LNCaP clone FGC (cell line): ENCODE measurements around the gene ACAP2.

Experiments
- DNase-seq: peaks from one replicate; pipeline ENCODE4 v3.0.0-alpha.2; 2011; ENCODE audit warnings: low read depth
- H3K4me3 ChIP-seq: 2 replicates; pipeline ENCODE4 v1.5.1; 2011; ENCODE audit warnings: mild to moderate bottlenecking, low read depth, low read length, control low read depth
- TF ChIP-seq, protein P1 (sequence below): IDR thresholded peaks from 2 replicates; pipeline ENCODE4 v1.5.1; 2012; ENCODE audit warnings: mild to moderate bottlenecking; ENCODE audit not compliant: control insufficient read depth, insufficient read depth; ENCODE audit errors: extremely low read depth

Gene ACAP2

DNA sequence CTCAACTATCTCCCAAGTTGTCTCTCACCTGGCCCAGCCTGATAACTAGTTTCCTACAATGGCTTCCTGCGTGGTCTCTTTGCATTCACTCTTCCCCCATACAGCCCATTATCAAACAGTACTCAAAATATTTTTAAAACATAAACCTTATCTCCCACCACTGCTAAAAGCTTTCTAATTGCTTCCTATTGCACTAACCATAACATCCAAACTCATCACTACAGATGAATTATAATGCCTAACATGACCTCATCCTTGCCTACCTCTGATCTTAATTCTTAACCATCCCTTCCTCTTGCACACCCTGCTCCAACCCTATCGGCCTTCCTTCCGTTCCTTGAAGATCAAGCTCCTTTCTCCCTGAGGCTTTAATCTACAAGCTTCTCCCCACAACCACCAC is 17.0 kb downstream of the ACAP2 start:
- no peak for DNase-seq

DNA sequence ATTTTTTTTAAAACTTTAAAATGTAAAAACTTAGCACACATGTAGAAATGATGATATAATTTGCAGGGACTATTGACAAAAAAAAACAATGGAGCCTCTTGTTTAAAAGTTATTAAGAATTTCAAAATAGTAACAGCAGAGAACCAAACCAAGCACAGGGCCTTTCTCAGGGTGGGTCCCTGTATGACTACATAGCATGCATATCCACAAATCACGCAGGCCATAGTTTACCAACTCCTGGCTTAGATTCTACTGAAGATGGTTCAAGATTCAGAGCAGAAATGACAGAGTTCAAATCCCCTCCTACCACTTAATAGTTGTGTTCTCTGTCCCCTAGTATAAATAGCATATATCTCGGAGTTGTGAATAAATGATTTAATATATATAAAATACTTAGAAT is 19.0 kb downstream of the ACAP2 start:
- no peak for DNase-seq
- TF ChIP-seq, protein P1, sequence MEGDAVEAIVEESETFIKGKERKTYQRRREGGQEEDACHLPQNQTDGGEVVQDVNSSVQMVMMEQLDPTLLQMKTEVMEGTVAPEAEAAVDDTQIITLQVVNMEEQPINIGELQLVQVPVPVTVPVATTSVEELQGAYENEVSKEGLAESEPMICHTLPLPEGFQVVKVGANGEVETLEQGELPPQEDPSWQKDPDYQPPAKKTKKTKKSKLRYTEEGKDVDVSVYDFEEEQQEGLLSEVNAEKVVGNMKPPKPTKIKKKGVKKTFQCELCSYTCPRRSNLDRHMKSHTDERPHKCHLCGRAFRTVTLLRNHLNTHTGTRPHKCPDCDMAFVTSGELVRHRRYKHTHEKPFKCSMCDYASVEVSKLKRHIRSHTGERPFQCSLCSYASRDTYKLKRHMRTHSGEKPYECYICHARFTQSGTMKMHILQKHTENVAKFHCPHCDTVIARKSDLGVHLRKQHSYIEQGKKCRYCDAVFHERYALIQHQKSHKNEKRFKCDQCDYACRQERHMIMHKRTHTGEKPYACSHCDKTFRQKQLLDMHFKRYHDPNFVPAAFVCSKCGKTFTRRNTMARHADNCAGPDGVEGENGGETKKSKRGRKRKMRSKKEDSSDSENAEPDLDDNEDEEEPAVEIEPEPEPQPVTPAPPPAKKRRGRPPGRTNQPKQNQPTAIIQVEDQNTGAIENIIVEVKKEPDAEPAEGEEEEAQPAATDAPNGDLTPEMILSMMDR: no peak
- H3K4me3 ChIP-seq: no peak overlapping the region

More for the DNA sequence above, 17.0 kb downstream of the ACAP2 start:
- H3K4me3 ChIP-seq: no peak overlapping the region
- TF ChIP-seq, protein P1: no peak

DNA sequence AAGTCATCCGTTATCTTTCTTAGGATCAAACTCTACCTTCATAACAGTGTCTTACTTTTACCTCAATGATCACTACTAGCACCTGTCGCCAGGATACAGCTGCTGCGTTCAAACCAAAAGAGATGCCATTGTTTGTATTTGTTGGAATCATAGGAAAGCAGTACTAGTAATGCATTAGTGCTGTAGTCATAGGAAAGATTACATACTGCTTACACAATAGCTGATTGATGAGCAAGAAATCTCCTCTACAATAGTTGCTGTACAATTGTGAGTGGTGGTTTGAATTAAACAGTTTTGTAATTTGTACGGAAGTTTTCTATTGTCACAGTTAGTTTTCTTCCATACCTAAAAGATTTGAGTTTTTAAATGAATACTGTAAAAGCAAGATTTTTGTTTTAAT is 21.4 kb downstream of the ACAP2 start:
- TF ChIP-seq, protein P1: no peak
- no peak overlapping the region for H3K4me3 ChIP-seq
- no peak for DNase-seq

DNA sequence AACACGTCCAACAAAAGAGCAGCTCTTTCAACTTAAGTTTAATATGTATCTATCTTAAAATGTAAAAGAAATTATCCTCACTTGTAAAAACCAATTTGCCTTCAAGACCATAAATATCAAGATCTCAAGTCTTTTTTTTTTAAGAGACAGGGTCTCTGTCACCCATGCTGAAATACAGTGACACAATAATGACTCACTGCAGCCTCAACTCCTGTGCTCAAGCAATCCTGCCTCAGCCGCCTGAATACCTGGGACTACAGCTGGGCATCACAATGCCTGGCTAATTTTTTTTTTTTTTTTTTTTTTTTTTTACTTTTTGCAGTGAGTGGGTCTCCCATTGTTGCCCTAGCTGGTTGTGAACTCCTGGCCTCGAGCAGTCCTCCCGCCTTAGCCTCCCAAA is 26.0 kb downstream of the ACAP2 start:
- no peak overlapping the region for H3K4me3 ChIP-seq
- TF ChIP-seq, protein P1: no peak
- no peak for DNase-seq

DNA sequence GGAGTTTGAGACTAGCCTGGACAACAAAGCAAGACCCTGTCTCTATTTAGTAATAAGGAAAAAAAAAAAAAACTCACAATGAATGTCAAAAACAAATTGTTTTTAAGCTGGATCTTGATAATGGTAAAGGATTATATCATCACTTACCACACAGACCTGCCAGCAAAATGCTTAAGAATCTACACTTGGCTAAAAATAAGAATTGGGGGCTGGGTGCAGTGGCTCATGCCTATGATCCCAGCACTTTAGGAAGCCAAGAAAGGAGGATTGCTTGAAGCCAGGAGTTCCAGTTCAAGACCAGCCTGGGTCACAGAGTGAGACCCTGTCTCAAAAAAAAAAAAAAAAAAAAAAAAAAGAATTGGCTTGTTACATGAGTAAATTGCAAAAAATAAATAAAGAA is 31.0 kb downstream of the ACAP2 start:
- no peak for DNase-seq
- TF ChIP-seq, protein P1: no peak
- no peak overlapping the region for H3K4me3 ChIP-seq

DNA sequence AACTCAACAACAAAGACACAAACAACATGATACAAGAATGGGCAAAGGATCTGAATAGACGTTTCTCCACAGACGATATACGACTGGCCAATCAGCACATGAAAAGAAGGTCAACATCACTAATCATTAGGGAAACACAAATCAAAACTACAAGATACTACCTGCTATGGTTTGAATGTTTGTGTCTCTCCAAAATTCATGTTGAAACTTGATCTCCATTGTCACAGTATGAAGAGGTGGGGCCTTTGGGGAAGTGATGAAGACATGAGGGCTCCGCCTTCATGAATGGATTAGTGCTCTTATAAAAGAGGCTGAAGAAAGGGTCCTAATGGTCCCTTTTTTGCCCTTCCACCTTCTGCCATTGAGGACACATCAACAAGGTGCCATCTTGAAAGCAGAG is 32.3 kb downstream of the ACAP2 start:
- DNase-seq: no peak
- TF ChIP-seq, protein P1: no peak
- H3K4me3 ChIP-seq: no peak overlapping the region
